Muscle of back (tissue), 11 donors: ENCODE results near the gene ING3. TPM values are rescaled to one million over a fixed set of nuclear protein-coding genes. Genes with fewer than 3 reads are reported as not detected.

ENCODE experiments used
- DNase-seq, 3 donors: peaks; one replicate each; pipeline versions ENCODE4 v3.0.0 to v3.0.0-alpha.2; 2013
- polyA plus RNA-seq, 10 donors: library from polyadenylated mRNA; unstranded; fragments of 120-200 nt; gene quantifications; one replicate each; pipeline ENCODE4 v1.2.1, GENCODE V29; 2013; ENCODE audit not compliant: insufficient read length in 10 of 10

The ING3 gene
- polyA plus RNA-seq, 10 donors, result 15.1 to 23.5 (median 19.6) TPM

DNA sequence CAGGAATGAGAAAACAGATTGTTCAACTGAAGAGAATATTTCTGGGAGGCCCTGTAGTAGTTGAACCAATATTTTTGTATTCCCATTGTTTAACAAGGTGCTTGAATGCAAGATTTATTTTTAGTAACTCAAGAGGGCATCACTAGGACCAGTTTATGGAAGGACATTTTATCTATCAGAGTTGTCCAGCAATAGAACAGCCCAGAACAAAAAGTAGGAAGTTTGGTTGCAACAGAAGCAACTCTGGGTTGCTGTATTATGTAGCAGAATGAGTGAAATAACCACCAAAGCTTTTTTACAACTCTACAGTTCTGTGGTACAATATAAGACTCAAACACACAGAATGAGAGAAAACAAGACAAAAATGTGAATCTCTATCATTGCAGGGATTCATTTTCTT, 72.6 kb downstream of the ING3 start:
- no peak for DNase-seq

DNA sequence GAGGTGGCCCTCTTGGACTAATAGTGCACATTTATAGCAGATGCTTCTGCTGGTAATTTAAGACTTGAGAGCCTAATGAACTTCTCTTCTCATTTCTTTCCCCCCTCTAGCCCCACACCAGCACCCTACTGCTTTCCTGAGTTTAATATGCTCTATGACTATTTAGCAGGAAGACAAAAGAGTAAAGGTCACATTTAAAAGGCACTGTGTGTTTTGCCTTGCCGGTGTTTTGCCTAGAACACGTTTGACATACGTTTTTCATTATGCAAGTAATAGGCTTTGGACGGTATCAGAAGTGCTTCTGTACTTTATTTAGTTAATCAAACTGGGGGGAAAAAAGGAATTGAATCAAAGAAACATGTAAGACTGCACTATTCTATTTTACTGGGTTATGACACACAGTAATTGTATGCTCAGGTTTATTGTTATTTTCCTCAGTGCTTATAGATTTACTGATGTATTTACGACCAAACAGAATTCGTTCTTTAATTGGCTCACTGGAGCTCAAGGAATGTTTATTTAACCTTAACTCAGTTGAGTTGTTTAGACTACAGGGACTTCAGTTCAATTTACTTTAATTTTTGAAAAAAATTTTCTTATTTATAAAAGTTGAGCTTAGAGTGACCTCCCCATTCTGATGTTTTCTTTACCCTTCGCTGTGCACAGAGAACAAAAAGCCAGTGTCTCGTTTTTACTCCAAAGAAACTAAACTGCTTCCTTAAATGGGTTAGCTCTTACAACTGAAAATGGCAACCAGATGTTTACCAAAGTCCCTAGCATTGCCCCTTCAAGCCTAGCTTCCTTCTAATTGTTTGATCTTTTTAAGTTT, 73.3 kb downstream of the ING3 start:
- DNase-seq, result peak in 1 of 3 donors; percentile 16

DNA sequence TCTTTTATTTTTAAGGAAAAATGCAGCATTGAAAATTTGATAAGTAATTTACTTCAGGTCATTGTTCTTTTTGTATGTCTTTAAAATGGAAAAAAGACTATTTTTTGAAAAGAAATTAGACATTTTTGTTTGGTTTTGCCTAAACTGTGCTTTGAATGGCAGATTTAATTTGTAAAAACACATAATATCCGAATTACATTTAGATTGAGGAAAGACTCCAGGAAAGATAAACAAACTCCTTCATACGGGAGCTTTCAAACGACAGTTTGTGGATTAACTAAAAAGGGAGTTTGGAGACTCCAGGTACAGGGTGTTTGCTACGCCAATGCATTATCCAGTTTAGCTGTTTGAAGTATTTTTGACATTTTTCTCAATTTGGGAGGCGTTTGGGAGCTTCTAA, 74.0 kb downstream of the ING3 start:
- DNase-seq, result no peak

DNA sequence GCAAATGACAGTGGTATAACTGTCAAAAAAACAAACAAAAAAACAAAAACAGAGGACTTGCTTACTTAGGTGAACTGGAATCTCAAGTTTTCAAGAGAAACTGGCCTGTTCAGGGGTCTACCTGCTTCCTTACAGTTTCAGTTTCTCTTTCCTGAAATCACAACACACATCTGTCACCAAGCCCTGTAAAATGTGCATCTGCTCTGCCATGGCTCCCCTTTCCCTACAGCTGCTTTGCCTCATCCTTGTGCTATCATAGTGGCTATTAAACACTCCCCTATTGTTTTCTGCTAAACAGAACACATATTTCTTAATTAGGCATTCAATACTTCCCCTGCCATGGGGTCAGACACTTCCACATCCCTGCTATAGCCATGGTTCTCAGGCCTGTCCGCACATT, 75.6 kb downstream of the ING3 start:
- DNase-seq, result no peak

DNA sequence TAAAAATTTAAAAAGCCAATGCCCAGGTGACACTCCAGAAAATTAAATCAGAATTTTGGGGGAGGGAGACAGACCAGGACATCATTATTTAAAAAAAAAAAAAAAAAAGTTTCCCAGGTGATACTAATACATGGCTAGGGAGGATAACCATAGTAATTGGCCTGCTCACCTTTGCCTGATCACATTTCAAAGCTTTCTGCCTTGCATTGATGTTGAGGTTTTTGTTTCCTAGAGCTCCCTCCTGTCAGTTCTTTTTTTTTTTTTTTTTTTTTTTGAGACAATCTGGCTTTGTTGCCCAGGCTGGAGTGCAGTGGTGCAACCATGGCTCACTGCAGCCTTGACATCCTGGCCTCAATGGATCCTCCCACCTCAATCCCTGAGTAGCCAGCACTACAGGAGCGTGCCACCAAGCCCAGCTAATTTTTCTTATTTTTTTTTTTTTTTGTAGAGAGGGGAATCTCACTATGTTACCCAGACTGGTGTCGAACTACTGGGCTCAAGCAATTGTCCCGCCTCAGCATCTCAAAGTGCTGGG, 76.1 kb downstream of the ING3 start:
- no peak for DNase-seq

Other genes starting within 250 kb of the ING3 start
- gene TSPAN12, start 92.6 kb upstream of the ING3 start, polyA plus RNA-seq, result 10 to 100 TPM; 57.3 to 78.2 (median 71.4) TPM
- gene CPED1, start 37.9 kb downstream of the ING3 start, polyA plus RNA-seq, result 10 to 100 TPM in 8 of 10 donors, 1 to 10 TPM in 2; 8.7 to 34.2 (median 12.0) TPM